Testis (tissue), 2 donors: Measurements from ENCODE around the gene PROSER2.

ENCODE experiments used
- POLR2A ChIP-seq: fragments of 450-650 bp; IDR thresholded peaks from one replicate; pipeline ENCODE4 v1.6.1; 2017; ENCODE audit warnings: antibody characterized with exemption, mild to moderate bottlenecking, moderate library complexity
- TF ChIP-seq, protein P1 (sequence below), 3 experiments: fragments of 450-650 bp in 2 of 3; fragments of 200-600 bp in 1 of 3; sonication (generic) in 1 of 3; IDR thresholded peaks; one replicate each; pipeline ENCODE4 v1.5.1; 2016 to 2019; ENCODE audit warnings: antibody characterized with exemption in 3 of 3, mild to moderate bottlenecking in 2 of 3, moderate library complexity in 1 of 3

DNA sequence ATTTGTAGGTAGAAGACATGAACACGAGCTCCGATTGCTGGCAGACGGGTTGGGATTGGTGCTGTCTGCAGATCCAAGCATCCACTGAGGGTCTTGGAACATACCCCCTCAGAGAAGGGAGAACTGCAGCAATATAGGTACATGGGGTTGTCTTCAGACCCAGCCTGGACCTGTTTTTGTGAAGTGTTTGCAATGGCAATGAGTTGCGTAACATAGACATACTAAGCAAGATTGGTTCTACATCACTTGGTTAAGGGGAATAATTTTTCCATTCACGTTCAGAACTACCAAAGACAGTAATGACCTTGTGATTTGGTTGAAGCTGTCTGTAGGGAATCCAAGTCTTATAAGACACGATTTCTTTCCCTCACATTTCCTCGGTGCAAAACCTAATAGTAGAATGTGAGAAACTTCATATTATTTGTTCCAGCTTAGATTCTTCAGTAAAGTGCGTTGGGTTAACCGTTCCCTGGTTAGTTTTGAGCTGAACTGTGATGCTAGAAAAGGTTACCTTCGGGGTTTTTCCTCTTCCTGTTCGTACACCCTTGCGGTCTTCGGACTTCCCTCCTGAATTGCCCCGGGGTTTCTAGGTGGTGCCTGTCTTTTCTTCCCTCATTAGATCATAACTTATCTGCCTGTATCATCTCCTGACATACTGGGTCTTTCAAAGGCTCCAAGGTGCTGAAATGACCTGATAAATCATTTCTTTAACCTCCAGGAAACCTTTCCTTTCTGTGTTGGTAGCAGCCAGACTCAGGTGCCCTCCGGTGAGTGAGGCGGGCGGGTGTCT lies 14.4 kb downstream of the PROSER2 start:
- TF ChIP-seq, protein P1, sequence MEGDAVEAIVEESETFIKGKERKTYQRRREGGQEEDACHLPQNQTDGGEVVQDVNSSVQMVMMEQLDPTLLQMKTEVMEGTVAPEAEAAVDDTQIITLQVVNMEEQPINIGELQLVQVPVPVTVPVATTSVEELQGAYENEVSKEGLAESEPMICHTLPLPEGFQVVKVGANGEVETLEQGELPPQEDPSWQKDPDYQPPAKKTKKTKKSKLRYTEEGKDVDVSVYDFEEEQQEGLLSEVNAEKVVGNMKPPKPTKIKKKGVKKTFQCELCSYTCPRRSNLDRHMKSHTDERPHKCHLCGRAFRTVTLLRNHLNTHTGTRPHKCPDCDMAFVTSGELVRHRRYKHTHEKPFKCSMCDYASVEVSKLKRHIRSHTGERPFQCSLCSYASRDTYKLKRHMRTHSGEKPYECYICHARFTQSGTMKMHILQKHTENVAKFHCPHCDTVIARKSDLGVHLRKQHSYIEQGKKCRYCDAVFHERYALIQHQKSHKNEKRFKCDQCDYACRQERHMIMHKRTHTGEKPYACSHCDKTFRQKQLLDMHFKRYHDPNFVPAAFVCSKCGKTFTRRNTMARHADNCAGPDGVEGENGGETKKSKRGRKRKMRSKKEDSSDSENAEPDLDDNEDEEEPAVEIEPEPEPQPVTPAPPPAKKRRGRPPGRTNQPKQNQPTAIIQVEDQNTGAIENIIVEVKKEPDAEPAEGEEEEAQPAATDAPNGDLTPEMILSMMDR (IDR thresholded peaks at IDR 0.05) = no peak
- no peak for TF ChIP-seq POLR2A
